Gastroesophageal sphincter (tissue), 4 donors: Measurements from ENCODE around the gene CYP4V2. TPM values are rescaled to one million over a fixed set of nuclear protein-coding genes. Genes with fewer than 3 reads are reported as not detected.

Experiments used
- ATAC-seq: fragments of 150-250 bp; one replicate; pipeline ENCODE4 v1.9.1; 2016; ENCODE audit warnings: mild to moderate bottlenecking, moderate library complexity
- H3K27ac ChIP-seq, 4 donors: fragments of 200-600 bp; sonication (generic) in 3 of 4; 1 replicate in 3 of 4; 2 replicates in 1 of 4; pipeline ENCODE4 v1.5.1; 2016 to 2019
- H3K27me3 ChIP-seq: fragments of 200-600 bp; sonication (generic); one replicate; pipeline ENCODE4 v1.5.1; 2019
- H3K36me3 ChIP-seq, 2 donors: fragments of 200-600 bp; sonication (generic); one replicate each; pipeline ENCODE4 v1.5.1; 2019; ENCODE audit warnings: control low read depth in 1 of 2
- H3K4me1 ChIP-seq, 3 donors: fragments of 200-600 bp; sonication (generic); 1 replicate in 2 of 3; 2 replicates in 1 of 3; pipeline ENCODE4 v1.5.1; 2016 to 2019; ENCODE audit warnings: control low read depth in 2 of 3
- H3K4me3 ChIP-seq, 2 donors: fragments of 200-600 bp; sonication (generic); one replicate each; pipeline ENCODE4 v1.5.1; 2019; ENCODE audit warnings: mild to moderate bottlenecking in 1 of 2, moderate library complexity in 1 of 2
- H3K9me3 ChIP-seq, 3 donors: fragments of 200-600 bp; sonication (generic); one replicate each; pipeline ENCODE4 v1.5.1; 2017 to 2019; ENCODE audit warnings: control low read depth in 2 of 3
- CTCF ChIP-seq, 4 experiments: fragments of 200-600 bp in 2 of 4; fragments of 450-650 bp in 2 of 4; sonication (generic) in 1 of 4; IDR thresholded peaks; one replicate each; pipeline ENCODE4 v1.5.1; 2017 to 2019; ENCODE audit warnings: antibody characterized with exemption in 4 of 4, mild to moderate bottlenecking in 2 of 4, moderate library complexity in 2 of 4
- EP300 ChIP-seq: sonication (generic); formaldehyde crosslinking; IDR thresholded peaks from one replicate; pipeline ENCODE4 v1.6.1; 2017; ENCODE audit warnings: antibody characterized with exemption, mild to moderate bottlenecking
- POLR2A ChIP-seq, 2 donors: fragments of 450-650 bp; IDR thresholded peaks; one replicate each; pipeline ENCODE4 v1.6.1; 2017; ENCODE audit warnings: antibody characterized with exemption in 2 of 2, mild to moderate bottlenecking in 2 of 2, moderate library complexity in 1 of 2
- POLR2AphosphoS5 ChIP-seq: sonication (generic); formaldehyde crosslinking; IDR thresholded peaks from one replicate; pipeline ENCODE4 v1.6.1; 2017; ENCODE audit warnings: antibody characterized with exemption
- WGBS, 2 donors: methylation state at CpG; one replicate each; pipeline ENCODE4 v1.1.5; 2018; ENCODE audit warnings: low coverage in 1 of 2; 5-methylcytosine and 5-hydroxymethylcytosine counted together
- total RNA-seq, 4 donors: library from RNA; depleted of rRNA; stranded (reverse); fragments of >200 nt; gene quantifications; one replicate each; pipeline ENCODE4 v1.1.0, GENCODE V29; 2016

The CYP4V2 gene
- total RNA-seq, 4 donors from 2014 or later: 25.6 to 44.7 (median 32.5) TPM

GRCh38 chr4:186227221-186227620, 35.9 kb downstream of the CYP4V2 start, which contains the start of gene KLKB1:
TSS of gene KLKB1 (plus strand) at chr4:186227507. CDS start at chr4:186228196, 689 bp downstream.
- Histone ChIP-seq H3K9me3 (no peaks in the 10 kb centered on the region), H3K27ac (no peak within 1 kb of the TSS), H3K4me1 (no peaks in the 10 kb centered on the region), H3K4me3 (no peak within 1 kb of the TSS), H3K27me3 (no peaks in the 10 kb centered on the region), H3K36me3 (peaks cover 0 to 3% of the 10 kb centered on the region in 2 donors)
- no peak for ATAC-seq
- WGBS, 2 donors: 69 to 81% methylated on average over 5 of the region's 5 CpGs
- TF ChIP-seq EP300 (no peak), CTCF (IDR thresholded peaks at IDR 0.05) (no peak), POLR2AphosphoS5 (no peak), POLR2A (IDR thresholded peaks at IDR 0.05) (no peak)

- no peak for ATAC-seq
- TF ChIP-seq POLR2AphosphoS5 (no peak), POLR2A (IDR thresholded peaks at IDR 0.05) (no peak), EP300 (no peak), CTCF (IDR thresholded peaks at IDR 0.05) (no peak)
- 25 to 35% methylated on average over 2 of the region's 2 CpGs for WGBS, 2 donors
Observed at GRCh38 chr4:186227744-186228513, 36.6 kb downstream of the CYP4V2 start.

GRCh38 chr4:186228514-186228894, 37.1 kb downstream of the CYP4V2 start:
- no peak for ATAC-seq
- no peaks in the 10 kb centered on the region for H3K9me3 ChIP-seq
- TF ChIP-seq CTCF (IDR thresholded peaks at IDR 0.05) (no peak), POLR2A (IDR thresholded peaks at IDR 0.05) (no peak), EP300 (no peak)
- no peaks in the 10 kb centered on the region for H3K27me3 ChIP-seq
- H3K4me3 ChIP-seq: no peak overlapping the region
- H3K27ac ChIP-seq: no peak overlapping the region
- 54 to 59% methylated on average over 2 of the region's 2 CpGs for WGBS, 2 donors
- H3K36me3 ChIP-seq: peaks cover 0 to 3% of the 10 kb centered on the region in 2 donors
- no peaks in the 10 kb centered on the region for H3K4me1 ChIP-seq

More at GRCh38 chr4:186227744-186228513, 36.6 kb downstream of the CYP4V2 start:
- no peak overlapping the region for H3K4me3 ChIP-seq
- H3K36me3 ChIP-seq: peaks cover 0 to 3% of the 10 kb centered on the region in 2 donors
- no peaks in the 10 kb centered on the region for H3K4me1 ChIP-seq
- H3K9me3 ChIP-seq: no peaks in the 10 kb centered on the region
- no peak overlapping the region for H3K27ac ChIP-seq
- H3K27me3 ChIP-seq: no peaks in the 10 kb centered on the region

- H3K27ac ChIP-seq: no peak overlapping the region
- H3K9me3 ChIP-seq: no peaks in the 10 kb centered on the region
- H3K4me1 ChIP-seq: no peaks in the 10 kb centered on the region
- WGBS, 2 donors: 46 to 80% methylated on average over 1 to 2 of the region's 2 CpGs
- no peak overlapping the region for H3K4me3 ChIP-seq
- TF ChIP-seq POLR2AphosphoS5: no peak
- TF ChIP-seq CTCF (IDR thresholded peaks at IDR 0.05): no peak
- TF ChIP-seq POLR2A (IDR thresholded peaks at IDR 0.05): no peak
- no peak for TF ChIP-seq EP300
- peaks cover 0 to 29% of the 10 kb centered on the region in 2 donors for H3K36me3 ChIP-seq
- no peaks in the 10 kb centered on the region for H3K27me3 ChIP-seq
- no peak for ATAC-seq
Observed at GRCh38 chr4:186234367-186234766, 43.0 kb downstream of the CYP4V2 start.

GRCh38 chr4:186236126-186236525, 44.8 kb downstream of the CYP4V2 start:
- no peak overlapping the region for H3K4me3 ChIP-seq
- TF ChIP-seq EP300 (no peak), POLR2AphosphoS5 (no peak), CTCF (IDR thresholded peaks at IDR 0.05) (no peak), POLR2A (IDR thresholded peaks at IDR 0.05) (no peak)
- peaks cover 0 to 38% of the 10 kb centered on the region in 2 donors for H3K36me3 ChIP-seq
- H3K4me1 ChIP-seq: no peaks in the 10 kb centered on the region
- no peak for ATAC-seq
- 73 to 78% methylated on average over 4 of the region's 4 CpGs for WGBS, 2 donors
- H3K9me3 ChIP-seq: no peaks in the 10 kb centered on the region
- H3K27me3 ChIP-seq: no peaks in the 10 kb centered on the region
- H3K27ac ChIP-seq: no peak overlapping the region
